Neural cell (in vitro differentiated cells): ENCODE data around the gene MCM9. TPM values are rescaled to one million over a fixed set of nuclear protein-coding genes. Genes with fewer than 3 reads are reported as not detected.
A peak's percentile ranks its signal among the peaks of the same experiment; 100 is the strongest.

Source experiments
- H2AFZ ChIP-seq: fragments of 200-600, 300-800 bp; sonication (generic), shearing (Covaris generic); 2 replicates; pipeline ENCODE4 v1.6.0; 2014; ENCODE audit warnings: low read depth, mild to moderate bottlenecking, antibody characterized with exemption, low read length, moderate library complexity
- H3F3A ChIP-seq: fragments of 200-600 bp; shearing (Covaris generic); 2 replicates; pipeline ENCODE4 v1.6.1; 2016; ENCODE audit warnings: mild to moderate bottlenecking, moderate library complexity, mixed read lengths, antibody characterized with exemption, low read length; ENCODE audit not compliant: insufficient read depth, poor library complexity, severe bottlenecking
- H3K27ac ChIP-seq: fragments of 200-600, 300-800 bp; sonication (generic), shearing (Covaris generic); 2 replicates; pipeline ENCODE4 v1.5.1; 2014; ENCODE audit warnings: mild to moderate bottlenecking, low read length, moderate library complexity
- H3K27me3 ChIP-seq: fragments of 300-800, 200-600 bp; sonication (generic), shearing (Covaris generic); 2 replicates; pipeline ENCODE4 v1.6.0; 2014; ENCODE audit warnings: mild to moderate bottlenecking, low read depth, low read length, moderate library complexity; ENCODE audit not compliant: insufficient read depth
- H3K36me3 ChIP-seq: fragments of 300-800, 200-600 bp; sonication (generic), shearing (Covaris generic); 2 replicates; pipeline ENCODE4 v1.5.1; 2014; ENCODE audit warnings: mild to moderate bottlenecking, antibody characterized with exemption, low read length, moderate library complexity; ENCODE audit not compliant: insufficient read depth
- H3K4me2 ChIP-seq: fragments of 300-800, 200-600 bp; sonication (generic), shearing (Covaris generic); 2 replicates; pipeline ENCODE4 v1.6.0; 2014; ENCODE audit warnings: mild to moderate bottlenecking, low read length
- H3K4me3 ChIP-seq: fragments of 300-800, 200-600 bp; sonication (generic), shearing (Covaris generic); 2 replicates; pipeline ENCODE4 v1.5.1; 2014; ENCODE audit warnings: mild to moderate bottlenecking, low read length, moderate library complexity
- H3K79me2 ChIP-seq: fragments of 200-600 bp; shearing (Covaris generic); replicated peaks from 2 replicates; pipeline ENCODE4 v1.6.0; 2014; ENCODE audit warnings: mild to moderate bottlenecking, low read length, moderate library complexity; ENCODE audit not compliant: insufficient read depth
- H3K9ac ChIP-seq: fragments of 300-800, 200-600 bp; sonication (generic), shearing (Covaris generic); 2 replicates; pipeline ENCODE4 v1.6.1; 2016; ENCODE audit warnings: mild to moderate bottlenecking, low read length, mixed read lengths
- H3K9me2 ChIP-seq: fragments of 200-600 bp; shearing (Covaris generic); 2 replicates; pipeline ENCODE4 v1.6.1; 2016; ENCODE audit warnings: mild to moderate bottlenecking, low read length, mixed read lengths; ENCODE audit not compliant: insufficient read depth
- H3K9me3 ChIP-seq: fragments of 200-600, 300-800 bp; sonication (generic), shearing (Covaris generic); 2 replicates; pipeline ENCODE4 v1.6.1; 2016; ENCODE audit warnings: mild to moderate bottlenecking, mixed run types, low read length, moderate library complexity, mixed read lengths
- H4K20me1 ChIP-seq: fragments of 200-600 bp; shearing (Covaris generic); 2 replicates; pipeline ENCODE4 v1.6.1; 2016; ENCODE audit warnings: mild to moderate bottlenecking, mixed run types; ENCODE audit not compliant: insufficient read depth
- CTCF ChIP-seq: fragments of 450-650 bp; IDR thresholded peaks from 2 replicates; pipeline ENCODE4 v1.5.1; 2014; ENCODE audit warnings: antibody characterized with exemption, mild to moderate bottlenecking, moderate library complexity; ENCODE audit not compliant: poor library complexity, severe bottlenecking
- EP300 ChIP-seq: fragments of 450-650 bp; conservative IDR thresholded peaks from 2 replicates; pipeline ENCODE4 v1.6.1; 2014; ENCODE audit warnings: antibody characterized with exemption, mild to moderate bottlenecking, moderate library complexity; ENCODE audit not compliant: poor library complexity, severe bottlenecking
- MXI1 ChIP-seq: fragments of 450-650 bp; conservative IDR thresholded peaks from 2 replicates; pipeline ENCODE4 v1.6.1; 2014; ENCODE audit warnings: antibody characterized with exemption, mild to moderate bottlenecking; ENCODE audit not compliant: poor library complexity, severe bottlenecking
- POLR2AphosphoS5 ChIP-seq: IDR thresholded peaks from 2 replicates; pipeline ENCODE4 v1.6.1; 2012
- RAD21 ChIP-seq: fragments of 450-650 bp; conservative IDR thresholded peaks from 2 replicates; pipeline ENCODE4 v1.6.1; 2014; ENCODE audit warnings: antibody characterized with exemption, mild to moderate bottlenecking, moderate library complexity
- REST ChIP-seq: IDR thresholded peaks from 2 replicates; pipeline ENCODE4 v1.6.1; 2012; ENCODE audit warnings: borderline replicate concordance
- polyA plus RNA-seq: library from polyadenylated mRNA; depleted of rRNA; stranded (reverse); fragments of >200 nt; gene quantifications from 2 replicates; pipeline ENCODE4 v1.2.3, GENCODE V29; 2014

Gene MCM9
- polyA plus RNA-seq, 1 donor from 2014 or later: 7.8 TPM

GRCh38 chr6:118893064-118893806 lies 41.7 kb downstream of the MCM9 start:
- peak; percentile 55 for TF ChIP-seq REST
- no peak for TF ChIP-seq MXI1
- TF ChIP-seq POLR2AphosphoS5: no peak
- no peak for TF ChIP-seq CTCF
- Histone ChIP-seq H3K79me2 (peaks cover 33% of the 10 kb centered on the region), H3K9me3 (no peaks in the 10 kb centered on the region), H3K4me2 (peak overlapping the region; percentile 81), H4K20me1 (no peaks in the 10 kb centered on the region), H2AFZ (peak overlapping the region; percentile 87), H3F3A (peaks cover 3% of the 10 kb centered on the region), H3K9me2 (no peaks in the 10 kb centered on the region), H3K36me3 (no peaks in the 10 kb centered on the region), H3K9ac (peak overlapping the region; percentile 89), H3K27me3 (no peaks in the 10 kb centered on the region), H3K4me3 (peak overlapping the region; percentile 83), H3K27ac (peak overlapping the region; percentile 97)

- Histone ChIP-seq H3K9me2 (no peaks in the 10 kb centered on the region), H3K4me3 (peak overlapping the region; percentile 83), H3K79me2 (peaks cover 26% of the 10 kb centered on the region), H3F3A (peaks cover 3% of the 10 kb centered on the region), H2AFZ (no peak overlapping the region), H3K4me2 (peak overlapping the region; percentile 81), H3K36me3 (no peaks in the 10 kb centered on the region), H3K27me3 (no peaks in the 10 kb centered on the region), H4K20me1 (no peaks in the 10 kb centered on the region), H3K9ac (peak overlapping the region; percentile 89), H3K9me3 (no peaks in the 10 kb centered on the region), H3K27ac (peak overlapping the region; percentile 97)
- TF ChIP-seq RAD21 (no peak), MXI1 (no peak), EP300 (no peak)
These were observed 42.5 kb downstream of the MCM9 start for GRCh38 chr6:118892355-118892991.
